ENCODE data around the gene CYFIP2.
A peak's percentile ranks its signal among the peaks of the same experiment; 100 is the strongest.

CYFIP2 gene

GRCh38 chr5:157362012-157362411 is 96.1 kb downstream of the CYFIP2 start:
- no peak for DNase-seq

DNA sequence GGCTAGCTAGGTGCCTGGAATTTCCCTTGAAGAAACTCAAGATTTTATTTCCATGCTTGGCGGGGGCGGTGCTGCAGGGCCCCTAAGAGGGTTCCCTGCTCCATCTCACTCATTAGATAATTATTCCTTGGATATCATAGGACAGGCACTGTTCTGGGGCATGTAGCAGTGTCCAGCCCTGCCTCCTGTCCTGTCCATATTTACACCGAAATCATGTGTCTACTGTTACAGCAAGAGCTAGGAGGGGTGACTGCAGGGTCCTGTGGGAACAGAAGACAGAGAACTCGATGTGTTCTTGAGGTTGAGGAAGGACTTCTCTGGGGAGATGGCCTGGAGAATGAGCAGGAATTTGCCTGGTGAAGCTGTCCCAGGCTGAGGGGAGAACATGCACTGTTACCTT is 96.6 kb downstream of the CYFIP2 start:
- DNase-seq = no peak

DNA sequence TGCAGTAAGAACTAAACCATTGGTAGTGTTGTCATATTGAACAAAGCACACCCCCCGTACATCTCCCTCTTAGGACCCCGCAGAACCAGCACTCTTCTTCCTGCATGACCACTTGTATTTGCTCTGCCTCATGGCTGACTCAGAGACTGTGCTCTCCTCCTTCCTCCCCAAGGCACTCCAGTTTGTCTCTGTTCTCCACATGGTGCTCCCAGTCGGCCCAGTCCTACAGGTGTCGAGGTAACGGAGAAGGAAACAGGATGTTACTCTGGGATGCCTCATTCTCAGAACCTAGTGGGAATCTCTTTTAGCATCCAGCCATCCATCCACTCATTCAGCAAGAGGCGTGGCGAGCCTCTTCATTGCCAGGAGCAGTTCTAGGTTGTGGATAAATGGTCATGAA is 97.1 kb downstream of the CYFIP2 start:
- DNase-seq = no peak

DNA sequence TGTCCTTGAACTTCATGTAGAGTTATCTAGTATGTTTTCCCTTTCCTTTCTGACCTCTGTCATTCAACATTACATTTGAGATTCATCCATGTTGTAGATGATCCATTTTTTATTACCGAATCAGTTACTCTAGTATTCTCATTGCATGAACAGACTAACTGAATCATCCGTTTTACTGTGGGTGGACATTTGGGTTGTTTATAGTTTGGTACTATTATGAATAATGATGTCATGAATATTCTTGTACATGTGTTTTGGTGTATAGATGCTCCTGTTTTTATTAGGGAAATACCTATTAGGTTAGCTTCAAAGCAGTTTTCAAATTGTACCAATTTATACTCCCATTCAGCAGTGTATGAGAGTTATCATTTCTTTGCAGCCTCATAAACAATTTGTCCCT is 99.8 kb downstream of the CYFIP2 start:
- DNase-seq = no peak

DNA sequence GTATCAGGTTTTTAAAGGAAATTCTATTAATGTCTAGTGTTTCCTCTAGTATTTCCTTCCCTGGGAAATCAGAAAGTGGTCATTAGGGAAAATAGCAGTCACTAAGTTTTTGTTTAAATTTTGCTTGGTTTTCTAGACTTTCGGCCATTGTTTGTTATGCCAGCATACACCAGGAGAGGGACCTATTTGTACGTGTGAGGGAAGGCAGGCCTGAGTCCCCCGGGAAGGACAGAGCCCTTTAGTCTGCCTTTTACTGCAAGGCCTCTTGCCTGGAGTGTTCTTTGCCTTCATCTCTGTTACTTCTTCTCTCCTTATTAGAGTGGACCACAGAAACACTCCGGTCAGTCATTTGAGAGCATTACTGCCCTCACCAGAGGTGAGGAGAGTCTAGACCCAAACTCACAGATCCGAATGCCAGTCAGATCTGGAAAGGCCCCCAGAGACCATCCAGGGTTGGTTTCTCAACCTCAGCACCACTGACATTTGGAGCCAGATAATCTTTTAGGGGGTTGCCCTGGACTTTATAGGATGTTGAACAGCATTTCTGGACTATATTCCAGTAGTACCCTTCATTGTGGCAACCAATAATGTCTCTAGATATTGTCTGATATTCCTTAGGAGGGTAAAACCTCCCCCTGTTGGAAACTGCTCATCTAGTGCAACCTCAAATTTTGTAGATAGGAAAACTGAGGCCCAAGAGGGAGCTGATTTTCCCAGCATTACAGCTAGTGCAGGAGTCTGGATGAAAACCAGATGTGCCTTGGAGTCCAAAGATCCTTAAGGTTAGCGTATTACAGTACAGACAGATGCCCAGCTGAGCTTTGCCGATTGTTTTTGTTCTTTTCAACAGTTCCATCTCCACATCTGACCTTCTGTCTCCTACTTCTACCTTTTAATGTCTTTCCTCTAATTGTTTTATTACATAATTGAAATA is 101.1 kb downstream of the CYFIP2 start:
- no peak for DNase-seq

DNA sequence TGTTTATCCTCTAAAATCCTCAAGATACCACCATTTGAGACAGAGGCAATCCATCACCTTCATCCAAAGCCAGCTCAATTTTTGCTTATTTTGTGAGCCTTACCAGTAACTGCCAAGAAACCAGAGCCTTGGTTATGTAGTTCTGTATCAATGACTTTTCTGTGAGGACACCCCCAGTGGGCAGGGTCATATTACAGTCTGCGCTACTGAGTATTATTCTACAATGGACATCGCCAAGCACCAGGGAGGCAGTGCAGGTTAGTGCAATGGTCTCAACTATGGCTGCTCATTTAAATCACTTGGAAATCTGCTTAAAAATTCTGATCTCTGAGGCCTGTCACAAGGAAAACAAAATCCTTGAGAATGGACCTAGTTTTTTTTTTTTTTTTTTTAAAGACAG is 103.6 kb downstream of the CYFIP2 start:
- no peak for DNase-seq

DNA sequence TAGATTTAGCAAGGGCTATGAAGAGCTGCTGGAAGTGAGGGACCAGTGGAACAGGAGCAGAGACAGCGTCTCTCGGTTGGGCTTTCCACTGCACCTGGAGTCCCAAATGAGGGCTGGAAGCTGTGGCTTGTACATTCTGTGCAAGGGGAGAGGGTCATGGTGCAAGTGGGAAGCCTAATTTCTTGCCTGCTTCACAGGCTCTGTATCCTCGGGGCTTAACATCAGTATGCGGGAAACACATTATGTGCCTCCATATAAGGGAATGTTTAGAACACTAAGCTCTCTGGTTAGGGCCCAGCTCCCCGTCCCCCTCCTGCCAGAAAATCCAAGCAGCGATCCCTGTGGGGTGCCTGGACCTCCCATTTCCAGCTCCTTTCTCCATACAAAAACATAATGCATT is 105.0 kb downstream of the CYFIP2 start:
- DNase-seq = no peak

DNA sequence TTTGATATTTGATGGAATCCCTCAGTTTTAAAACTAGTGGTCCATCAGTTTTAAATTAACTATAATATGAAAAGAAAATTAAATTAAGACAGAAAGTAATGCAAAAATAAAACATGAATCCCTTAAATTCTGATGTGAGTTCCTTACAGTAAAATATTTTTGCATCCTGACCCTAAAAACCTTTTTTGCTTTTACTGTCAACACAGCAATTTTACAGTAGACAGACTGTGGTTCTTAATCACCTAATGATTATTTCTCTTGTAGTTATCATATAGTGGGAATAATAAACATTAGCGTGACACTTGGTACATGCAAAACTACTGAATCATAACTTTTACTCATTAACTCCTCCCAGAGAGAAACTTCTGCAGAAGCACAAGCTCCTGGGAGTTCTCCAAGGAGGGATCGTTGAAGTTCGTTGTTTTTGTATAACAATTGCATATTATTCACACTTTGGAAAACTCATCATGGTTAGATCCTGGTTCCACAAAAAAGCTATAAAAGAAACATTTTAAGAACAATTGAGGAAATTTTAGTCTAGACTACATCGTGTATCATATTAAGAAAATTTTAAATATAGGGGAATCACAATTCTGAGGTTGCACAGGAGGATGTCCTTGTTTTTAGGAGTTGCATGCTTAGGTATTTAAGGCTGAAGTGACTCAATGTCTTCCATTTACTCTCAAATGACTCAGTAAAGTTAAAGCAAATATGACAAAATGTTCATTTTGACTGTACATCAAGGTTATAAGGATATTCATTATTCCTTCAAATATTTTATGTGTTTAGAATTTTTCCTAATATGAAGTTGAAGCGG is 105.9 kb downstream of the CYFIP2 start:
- no peak for DNase-seq

DNA sequence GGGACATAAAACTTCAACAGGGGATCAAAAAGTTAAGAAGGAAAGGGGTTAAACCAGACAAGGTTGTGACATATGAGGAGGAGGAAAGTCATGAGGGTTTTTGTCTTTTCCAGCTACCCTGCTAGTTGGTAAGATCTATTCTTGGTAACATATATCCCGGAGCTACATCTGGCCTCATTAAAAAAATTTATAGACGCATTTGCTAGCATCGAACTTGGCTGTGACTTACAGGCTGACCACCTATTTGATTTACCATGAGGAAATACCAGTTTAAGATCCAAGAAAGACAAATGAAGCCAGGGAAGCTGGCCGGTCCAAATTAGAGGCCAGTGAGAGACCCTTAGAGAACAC is 106.5 kb downstream of the CYFIP2 start:
- no peak for DNase-seq

DNA sequence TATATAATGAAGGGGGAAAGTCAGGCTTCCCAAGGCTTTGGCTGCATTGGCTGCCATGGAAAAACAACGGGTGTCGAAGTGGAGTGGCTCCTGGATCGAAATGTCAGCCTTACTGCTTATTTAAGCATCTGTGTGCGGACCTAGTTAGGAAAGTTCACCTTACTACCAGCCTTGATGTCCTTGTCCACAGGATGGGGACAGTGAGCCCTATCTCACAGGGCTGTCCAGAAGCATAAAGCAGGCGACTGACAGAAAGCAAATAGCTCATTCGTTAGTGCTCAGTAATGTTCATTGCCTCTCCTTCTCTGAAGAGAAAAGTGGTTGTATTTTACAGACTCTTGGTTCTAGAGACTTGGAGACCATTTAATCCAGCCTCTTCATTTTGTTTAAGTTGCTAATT is 112.6 kb downstream of the CYFIP2 start:
- no peak for DNase-seq

GRCh38 chr5:157379983-157380382 is 114.1 kb downstream of the CYFIP2 start:
- no peak for DNase-seq

DNA sequence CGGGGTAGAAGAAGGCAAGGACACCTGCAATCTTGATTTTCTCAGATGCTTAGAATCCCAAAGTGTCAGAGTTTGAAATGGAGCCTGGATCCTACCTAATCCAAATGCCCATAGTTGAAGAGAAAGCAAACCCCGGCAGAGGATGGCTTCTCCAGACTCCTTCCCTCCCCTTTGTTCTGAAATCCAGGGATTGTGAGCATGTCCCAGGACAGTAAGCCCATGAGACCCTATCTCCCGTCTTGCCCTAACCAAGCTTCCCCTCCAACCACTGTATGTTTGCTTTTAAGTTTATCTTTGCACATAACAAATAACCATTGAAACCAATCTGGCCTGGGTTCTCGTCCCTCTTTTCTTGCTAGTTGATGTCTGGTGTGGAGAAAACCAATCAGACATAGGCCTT is 115.8 kb downstream of the CYFIP2 start:
- DNase-seq = no peak

DNA sequence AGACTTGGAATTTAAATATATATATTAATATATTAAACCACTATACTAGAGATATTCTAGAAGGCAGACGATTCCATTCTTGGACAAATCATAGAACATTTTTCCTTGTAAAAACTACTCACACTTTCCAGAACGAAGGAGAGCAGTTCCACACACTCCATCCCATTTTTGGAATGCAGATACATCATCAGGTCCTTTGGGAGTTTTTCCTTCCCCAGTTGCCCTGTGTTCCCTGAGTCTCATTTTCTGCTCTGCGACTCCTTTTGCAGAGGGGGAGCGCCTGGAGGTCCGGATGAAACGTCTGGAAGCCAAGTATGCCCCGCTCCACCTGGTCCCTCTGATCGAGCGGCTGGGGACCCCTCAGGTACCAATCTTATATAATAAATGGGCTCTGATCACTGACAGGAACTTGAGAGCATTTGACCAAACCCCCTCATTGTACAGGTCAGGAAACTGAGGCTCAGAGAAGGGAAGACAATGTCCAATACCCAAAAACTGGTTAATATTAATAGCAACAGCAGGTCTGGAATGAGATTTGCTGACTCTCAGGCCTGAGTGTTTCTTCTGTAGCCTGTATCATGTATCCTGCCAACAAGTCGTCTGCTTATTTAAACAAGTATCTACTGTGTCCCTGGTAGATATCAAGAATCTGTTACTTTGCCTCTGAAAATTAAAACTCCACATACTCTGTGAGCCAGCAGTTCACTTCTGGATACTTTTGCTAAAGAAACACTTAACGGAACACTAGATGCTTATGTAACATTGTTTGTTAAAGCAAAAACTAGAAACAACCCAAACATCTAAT is 117.3 kb downstream of the CYFIP2 start:
- no peak for DNase-seq

DNA sequence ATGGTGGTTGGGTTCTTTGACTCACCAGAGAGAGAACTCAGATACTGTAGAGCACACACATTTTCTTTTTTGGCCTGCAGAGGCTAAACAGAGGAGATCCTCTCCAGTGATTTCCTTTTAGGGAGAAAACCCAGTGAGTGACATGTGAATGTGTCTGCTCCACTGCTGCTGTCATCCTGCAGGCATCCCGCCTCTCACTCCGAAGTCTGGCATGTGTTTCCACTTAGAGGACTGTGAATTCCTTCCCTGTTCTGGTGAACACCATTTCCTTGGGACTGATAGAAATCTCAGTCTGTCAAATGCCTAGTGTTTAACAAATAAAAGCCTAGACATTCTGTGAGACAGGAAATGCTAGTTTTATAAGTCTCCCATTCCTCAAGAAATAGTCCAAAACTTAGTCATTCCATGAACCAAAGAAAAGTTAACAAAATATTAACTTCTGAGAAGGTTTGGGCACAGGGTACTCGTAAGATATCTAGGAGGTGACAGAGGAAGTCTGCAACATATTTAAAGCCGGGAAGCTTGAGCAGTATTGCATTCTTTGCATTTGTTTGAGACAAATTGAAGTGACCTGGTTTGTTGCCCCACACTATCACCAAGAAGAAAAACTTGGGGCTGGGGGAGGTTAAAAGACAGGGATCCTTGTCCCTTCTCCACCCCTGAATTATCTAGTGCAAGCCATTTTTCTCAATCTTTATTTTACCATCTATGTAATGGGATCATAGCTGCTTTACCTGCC is 119.2 kb downstream of the CYFIP2 start:
- DNase-seq = no peak

GRCh38 chr5:157387041-157387563 is 121.2 kb downstream of the CYFIP2 start:
- no peak for DNase-seq

DNA sequence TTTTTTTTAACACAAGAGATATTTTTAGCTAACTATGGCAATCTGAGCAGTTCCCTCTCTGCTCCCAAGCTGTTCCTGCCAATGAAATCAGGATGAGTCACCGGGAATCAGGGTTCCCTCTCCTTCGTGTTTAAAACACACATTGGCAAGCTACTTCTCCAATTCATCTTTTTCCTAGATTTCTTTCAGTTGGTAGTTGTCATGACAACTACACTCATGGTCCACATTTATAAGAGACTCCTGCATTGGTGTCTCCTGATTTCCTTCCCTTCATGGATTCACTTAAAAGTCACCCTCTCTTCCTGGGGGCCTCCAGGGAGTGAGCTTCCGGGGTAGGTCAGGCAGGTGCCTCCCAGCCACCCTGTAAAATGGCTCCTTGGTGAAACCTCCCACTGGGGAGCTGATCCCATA is 121.8 kb downstream of the CYFIP2 start:
- DNase-seq = no peak

DNA sequence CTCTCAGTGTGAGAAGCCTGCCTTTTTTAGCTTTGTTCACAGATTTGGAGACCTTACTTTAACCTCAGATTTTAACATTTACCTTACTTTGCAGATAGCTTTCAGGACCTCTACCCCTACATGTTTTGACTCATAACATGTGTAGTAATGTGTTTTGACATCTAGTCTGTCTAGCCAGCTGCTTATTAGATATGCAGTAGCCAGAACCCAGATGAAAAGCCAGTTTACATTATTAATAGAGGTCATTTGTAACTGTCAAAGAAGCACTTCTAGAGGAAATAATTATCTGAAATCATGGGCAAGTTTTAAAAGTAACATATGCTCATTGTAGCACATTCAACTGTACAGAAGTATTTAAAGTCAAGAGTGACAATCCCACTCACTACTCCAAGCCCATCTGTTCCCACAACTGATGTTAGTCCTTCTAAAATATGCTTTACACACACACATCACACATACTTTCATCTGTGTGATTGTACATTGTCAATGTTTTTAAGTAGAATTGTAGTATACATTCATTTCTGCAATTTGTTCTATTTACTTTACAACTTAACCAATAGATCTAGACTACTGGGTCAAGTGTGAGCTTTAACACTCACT is 122.3 kb downstream of the CYFIP2 start:
- no peak for DNase-seq

DNA sequence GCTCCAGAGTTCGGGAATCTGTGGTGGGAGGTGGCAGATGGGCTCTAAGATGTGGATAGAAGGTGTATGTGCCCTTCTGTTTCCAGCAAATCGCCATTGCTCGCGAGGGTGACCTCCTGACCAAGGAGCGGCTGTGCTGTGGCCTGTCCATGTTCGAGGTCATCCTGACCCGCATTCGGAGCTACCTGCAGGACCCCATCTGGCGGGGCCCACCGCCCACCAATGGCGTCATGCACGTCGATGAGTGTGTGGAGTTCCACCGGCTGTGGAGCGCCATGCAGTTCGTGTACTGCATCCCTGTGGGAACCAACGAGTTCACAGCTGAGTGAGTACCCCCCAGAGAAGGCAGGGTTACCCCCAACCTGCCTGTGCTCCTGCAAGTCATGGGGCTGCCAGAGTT is 123.2 kb downstream of the CYFIP2 start:
- DNase-seq = no peak

DNA sequence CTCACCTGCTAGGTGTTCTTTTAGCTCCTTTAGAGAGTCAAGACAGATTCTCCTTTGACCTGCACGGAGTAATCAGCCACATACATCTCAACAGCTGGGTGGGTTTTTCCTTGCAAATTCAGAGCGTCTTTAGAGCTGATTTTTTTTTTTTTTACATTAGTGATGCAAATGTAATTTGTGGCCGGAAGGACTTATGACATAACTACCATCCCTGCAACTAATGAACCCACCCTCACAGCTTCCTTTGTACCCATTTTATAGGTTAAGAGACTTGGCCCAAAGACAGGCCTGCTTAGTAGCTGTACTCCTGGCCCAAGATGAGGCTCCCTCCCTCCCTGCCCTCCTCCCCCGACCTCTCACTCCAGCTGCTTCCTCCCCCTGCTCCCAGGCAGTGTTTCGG is 124.2 kb downstream of the CYFIP2 start:
- no peak for DNase-seq

DNA sequence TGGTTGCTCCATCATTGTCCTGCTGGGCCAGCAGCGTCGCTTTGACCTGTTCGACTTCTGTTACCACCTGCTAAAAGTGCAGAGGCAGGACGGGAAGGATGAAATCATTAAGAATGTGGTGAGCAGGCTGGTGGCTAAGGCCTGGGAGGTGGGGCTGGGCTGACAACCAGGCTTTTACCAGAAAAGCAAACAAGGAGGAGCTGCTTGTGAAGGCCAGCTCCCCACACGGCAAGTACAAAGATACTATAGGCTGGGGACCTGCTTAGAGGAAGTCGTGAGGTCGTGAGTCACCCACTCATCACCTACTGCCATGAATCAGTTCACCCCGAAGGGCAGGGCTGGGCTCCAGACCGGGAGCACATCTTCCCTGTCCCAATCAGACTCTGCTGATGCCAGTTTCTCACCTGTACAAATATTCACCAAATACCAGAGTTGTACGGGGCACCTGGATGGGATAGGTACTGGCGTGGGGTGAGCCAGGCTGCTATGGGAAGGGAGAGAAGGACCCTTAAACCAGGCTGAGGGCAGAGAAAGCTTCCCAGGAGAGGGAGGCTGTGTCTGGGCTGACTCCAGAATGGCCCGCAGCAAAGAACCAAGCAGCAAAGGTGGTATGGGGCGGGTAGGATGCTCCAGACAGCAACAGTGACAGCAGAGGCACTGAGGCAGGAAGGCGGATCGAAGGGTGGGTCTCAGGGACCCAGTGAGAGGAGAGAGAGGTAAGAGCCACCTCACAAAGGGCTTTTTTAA is 124.8 kb downstream of the CYFIP2 start:
- DNase-seq = peak; percentile 81

GRCh38 chr5:157398305-157398704 is 132.4 kb downstream of the CYFIP2 start:
- DNase-seq = no peak
